ENCODE data around the gene SCAF1. TPM values are rescaled to one million over a fixed set of nuclear protein-coding genes. Genes with fewer than 3 reads are reported as not detected.

SCAF1 gene
- total and polyA plus RNA-seq, 9 of the 15 experiments (the other 6 are each of a cell fraction or from before 2014, with no cell fraction given), result 0.20 to 79.0 (median 4.9) TPM

- TF ChIP-seq, protein P1, sequence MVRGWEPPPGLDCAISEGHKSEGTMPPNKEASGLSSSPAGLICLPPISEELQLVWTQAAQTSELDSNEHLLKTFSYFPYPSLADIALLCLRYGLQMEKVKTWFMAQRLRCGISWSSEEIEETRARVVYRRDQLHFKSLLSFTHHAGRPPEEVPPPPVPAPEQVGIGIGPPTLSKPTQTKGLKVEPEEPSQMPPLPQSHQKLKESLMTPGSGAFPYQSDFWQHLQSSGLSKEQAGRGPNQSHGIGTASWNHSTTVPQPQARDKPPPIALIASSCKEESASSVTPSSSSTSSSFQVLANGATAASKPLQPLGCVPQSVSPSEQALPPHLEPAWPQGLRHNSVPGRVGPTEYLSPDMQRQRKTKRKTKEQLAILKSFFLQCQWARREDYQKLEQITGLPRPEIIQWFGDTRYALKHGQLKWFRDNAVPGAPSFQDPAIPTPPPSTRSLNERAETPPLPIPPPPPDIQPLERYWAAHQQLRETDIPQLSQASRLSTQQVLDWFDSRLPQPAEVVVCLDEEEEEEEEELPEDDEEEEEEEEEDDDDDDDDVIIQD (CRISPR knock-in tag; IDR thresholded peaks at IDR 0.05), result no peak
- TF ChIP-seq NR4A1 (CRISPR knock-in tag; IDR thresholded peaks at IDR 0.05), result 0 out of 2 replicates have a peak, but pooled peaks have one; percentile 51
- TF ChIP-seq NR4A1 (tag; IDR thresholded peaks at IDR 0.05), result no peak
- TF ChIP-seq ZNF507 (tag; conservative IDR thresholded peaks at IDR 0.05), result no peak
- TF ChIP-seq, protein P2, sequence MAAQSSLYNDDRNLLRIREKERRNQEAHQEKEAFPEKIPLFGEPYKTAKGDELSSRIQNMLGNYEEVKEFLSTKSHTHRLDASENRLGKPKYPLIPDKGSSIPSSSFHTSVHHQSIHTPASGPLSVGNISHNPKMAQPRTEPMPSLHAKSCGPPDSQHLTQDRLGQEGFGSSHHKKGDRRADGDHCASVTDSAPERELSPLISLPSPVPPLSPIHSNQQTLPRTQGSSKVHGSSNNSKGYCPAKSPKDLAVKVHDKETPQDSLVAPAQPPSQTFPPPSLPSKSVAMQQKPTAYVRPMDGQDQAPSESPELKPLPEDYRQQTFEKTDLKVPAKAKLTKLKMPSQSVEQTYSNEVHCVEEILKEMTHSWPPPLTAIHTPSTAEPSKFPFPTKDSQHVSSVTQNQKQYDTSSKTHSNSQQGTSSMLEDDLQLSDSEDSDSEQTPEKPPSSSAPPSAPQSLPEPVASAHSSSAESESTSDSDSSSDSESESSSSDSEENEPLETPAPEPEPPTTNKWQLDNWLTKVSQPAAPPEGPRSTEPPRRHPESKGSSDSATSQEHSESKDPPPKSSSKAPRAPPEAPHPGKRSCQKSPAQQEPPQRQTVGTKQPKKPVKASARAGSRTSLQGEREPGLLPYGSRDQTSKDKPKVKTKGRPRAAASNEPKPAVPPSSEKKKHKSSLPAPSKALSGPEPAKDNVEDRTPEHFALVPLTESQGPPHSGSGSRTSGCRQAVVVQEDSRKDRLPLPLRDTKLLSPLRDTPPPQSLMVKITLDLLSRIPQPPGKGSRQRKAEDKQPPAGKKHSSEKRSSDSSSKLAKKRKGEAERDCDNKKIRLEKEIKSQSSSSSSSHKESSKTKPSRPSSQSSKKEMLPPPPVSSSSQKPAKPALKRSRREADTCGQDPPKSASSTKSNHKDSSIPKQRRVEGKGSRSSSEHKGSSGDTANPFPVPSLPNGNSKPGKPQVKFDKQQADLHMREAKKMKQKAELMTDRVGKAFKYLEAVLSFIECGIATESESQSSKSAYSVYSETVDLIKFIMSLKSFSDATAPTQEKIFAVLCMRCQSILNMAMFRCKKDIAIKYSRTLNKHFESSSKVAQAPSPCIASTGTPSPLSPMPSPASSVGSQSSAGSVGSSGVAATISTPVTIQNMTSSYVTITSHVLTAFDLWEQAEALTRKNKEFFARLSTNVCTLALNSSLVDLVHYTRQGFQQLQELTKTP (IDR thresholded peaks at IDR 0.05; ENCODE audit: low read depth in 1 of 2, partially characterized antibody in 2 of 2), result peak; percentile 36 to 52
- TF ChIP-seq, protein P3, sequence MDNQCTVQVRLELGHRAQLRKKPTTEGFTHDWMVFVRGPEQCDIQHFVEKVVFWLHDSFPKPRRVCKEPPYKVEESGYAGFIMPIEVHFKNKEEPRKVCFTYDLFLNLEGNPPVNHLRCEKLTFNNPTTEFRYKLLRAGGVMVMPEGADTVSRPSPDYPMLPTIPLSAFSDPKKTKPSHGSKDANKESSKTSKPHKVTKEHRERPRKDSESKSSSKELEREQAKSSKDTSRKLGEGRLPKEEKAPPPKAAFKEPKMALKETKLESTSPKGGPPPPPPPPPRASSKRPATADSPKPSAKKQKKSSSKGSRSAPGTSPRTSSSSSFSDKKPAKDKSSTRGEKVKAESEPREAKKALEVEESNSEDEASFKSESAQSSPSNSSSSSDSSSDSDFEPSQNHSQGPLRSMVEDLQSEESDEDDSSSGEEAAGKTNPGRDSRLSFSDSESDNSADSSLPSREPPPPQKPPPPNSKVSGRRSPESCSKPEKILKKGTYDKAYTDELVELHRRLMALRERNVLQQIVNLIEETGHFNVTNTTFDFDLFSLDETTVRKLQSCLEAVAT (IDR thresholded peaks at IDR 0.05), result peak in 1 of 2 experiments; percentile 57; a peak in 2 of 4 replicates
- peak; percentile 70; the same call in 1 of the 2 replicates for TF ChIP-seq CTBP1 (IDR thresholded peaks at IDR 0.05; ENCODE audit: borderline replicate concordance)
- TF ChIP-seq HDAC8 (tag; IDR thresholded peaks at IDR 0.05), result no peak
- no peak for TF ChIP-seq NR2F6 (CRISPR knock-in tag; IDR thresholded peaks at IDR 0.05)
- no peak for TF ChIP-seq HMG20B (CRISPR knock-in tag; IDR thresholded peaks at IDR 0.05)
- TF ChIP-seq, protein P4, sequence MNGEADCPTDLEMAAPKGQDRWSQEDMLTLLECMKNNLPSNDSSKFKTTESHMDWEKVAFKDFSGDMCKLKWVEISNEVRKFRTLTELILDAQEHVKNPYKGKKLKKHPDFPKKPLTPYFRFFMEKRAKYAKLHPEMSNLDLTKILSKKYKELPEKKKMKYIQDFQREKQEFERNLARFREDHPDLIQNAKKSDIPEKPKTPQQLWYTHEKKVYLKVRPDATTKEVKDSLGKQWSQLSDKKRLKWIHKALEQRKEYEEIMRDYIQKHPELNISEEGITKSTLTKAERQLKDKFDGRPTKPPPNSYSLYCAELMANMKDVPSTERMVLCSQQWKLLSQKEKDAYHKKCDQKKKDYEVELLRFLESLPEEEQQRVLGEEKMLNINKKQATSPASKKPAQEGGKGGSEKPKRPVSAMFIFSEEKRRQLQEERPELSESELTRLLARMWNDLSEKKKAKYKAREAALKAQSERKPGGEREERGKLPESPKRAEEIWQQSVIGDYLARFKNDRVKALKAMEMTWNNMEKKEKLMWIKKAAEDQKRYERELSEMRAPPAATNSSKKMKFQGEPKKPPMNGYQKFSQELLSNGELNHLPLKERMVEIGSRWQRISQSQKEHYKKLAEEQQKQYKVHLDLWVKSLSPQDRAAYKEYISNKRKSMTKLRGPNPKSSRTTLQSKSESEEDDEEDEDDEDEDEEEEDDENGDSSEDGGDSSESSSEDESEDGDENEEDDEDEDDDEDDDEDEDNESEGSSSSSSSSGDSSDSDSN (IDR thresholded peaks at IDR 0.05; ENCODE audit: borderline replicate concordance in 1 of 2, low read depth in 2 of 2, low read length in 2 of 2), result no peak
- TF ChIP-seq ZBTB7A (IDR thresholded peaks at IDR 0.05; ENCODE audit: borderline replicate concordance, control insufficient read depth, low read depth, low read length), result peak; percentile 75
- no peak for TF ChIP-seq CEBPB (tag; IDR thresholded peaks at IDR 0.05)
- no peak for TF ChIP-seq OTX1 (CRISPR knock-in tag; IDR thresholded peaks at IDR 0.05)
- no peak for TF ChIP-seq NFRKB (IDR thresholded peaks at IDR 0.05; ENCODE audit: low read depth)
- TF ChIP-seq CXXC5 (CRISPR knock-in tag; IDR thresholded peaks at IDR 0.05), result peak; percentile 41; the same call in 1 of the 2 replicates
- peak; percentile 67 for TF ChIP-seq SMC3 (conservative IDR thresholded peaks at IDR 0.05; ENCODE audit: insufficient read depth, low read depth, low read length)
Observed at GRCh38 chr19:49672131-49672919, 30.3 kb downstream of the SCAF1 start (continued).

All from K562 (cell line).